Stimulated activated CD8-positive, alpha-beta memory T cell treated with anti-CD3 and anti-CD28 coated beads, Interleukin-4, amount 100 ng/mL, for 24 hours (primary cell): Measurements from ENCODE around the gene SMPX.

ENCODE experiments used
- DNase-seq: peaks from one replicate; pipeline ENCODE4 v3.0.0-alpha.2; 2020; ENCODE audit warnings: low read depth

SMPX gene

DNA sequence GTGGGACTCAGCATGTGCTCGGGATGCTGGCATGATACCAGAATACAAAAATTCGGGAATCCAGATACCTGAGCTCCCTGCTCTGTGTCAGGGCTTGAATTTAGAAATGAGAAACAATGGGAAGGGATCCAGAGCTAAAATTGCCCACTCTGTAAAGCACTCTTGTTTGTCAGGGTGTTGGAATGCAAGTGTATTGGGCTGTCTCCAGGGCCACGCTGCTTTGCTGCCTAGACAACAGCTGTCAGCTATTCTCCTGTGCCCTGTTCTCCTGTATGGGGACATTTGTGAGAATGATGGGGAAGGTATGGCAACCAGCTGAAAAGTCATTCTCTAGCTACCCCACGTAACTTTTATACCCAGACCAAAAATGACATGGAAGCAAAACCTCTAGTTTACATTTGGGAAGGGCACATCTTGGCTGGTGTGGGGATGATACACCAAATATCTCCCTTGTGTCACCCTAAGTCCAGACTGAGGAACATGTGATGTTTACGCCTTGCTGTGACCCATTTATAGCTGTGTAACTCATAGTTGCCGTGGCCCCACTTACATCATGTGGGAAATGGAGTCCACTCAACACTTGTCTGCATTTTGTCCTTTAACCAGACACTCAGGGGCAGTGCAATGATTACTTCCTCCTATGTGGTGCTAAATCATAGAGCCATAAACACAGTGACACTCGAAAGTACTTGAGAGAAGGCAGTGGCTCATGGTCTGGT is 46.6 kb downstream of the SMPX start:
- DNase-seq = no peak

DNA sequence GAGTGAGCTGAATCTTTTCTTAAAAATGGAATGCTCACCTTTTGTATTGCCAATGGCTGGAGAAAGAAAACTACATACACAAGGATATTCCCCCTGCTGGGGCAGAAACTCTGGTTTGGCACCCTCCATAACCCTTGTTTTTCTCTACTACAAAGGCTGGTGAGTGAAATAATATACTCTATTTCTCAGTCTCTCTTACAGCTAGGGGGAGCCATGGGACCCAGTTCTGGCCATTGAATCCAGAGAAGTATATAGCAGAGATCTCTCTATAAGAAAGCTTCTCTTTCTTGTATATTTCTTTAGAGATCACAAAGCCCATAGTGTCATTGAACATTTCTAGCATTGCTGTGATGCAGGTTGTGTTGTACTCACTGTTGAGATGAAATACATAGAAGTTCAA is 49.8 kb downstream of the SMPX start:
- no peak for DNase-seq

GRCh38 chrX:21705225-21705624 is 52.7 kb downstream of the SMPX start:
- DNase-seq = no peak

- no peak for DNase-seq
Measured at GRCh38 chrX:21702725-21703124, 55.2 kb downstream of the SMPX start.

DNA sequence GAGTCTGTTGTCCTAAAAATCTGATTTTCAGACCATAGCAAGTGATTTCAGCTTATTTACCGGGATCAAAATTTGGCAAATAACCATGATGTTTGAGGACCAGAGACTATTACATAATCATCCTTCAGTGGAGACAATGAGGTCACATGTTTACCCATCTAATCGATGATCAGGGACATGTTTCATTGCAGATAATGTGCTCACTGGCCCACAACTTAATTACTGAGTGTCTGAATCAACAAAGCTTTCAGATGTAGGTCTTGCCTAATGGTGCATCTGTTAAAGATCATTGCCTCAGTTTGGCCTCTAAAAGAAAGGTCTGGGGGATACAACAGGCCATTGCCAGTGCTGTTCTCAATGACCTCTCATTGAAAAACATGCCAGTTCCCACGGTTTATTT is 56.9 kb downstream of the SMPX start:
- no peak for DNase-seq

DNA sequence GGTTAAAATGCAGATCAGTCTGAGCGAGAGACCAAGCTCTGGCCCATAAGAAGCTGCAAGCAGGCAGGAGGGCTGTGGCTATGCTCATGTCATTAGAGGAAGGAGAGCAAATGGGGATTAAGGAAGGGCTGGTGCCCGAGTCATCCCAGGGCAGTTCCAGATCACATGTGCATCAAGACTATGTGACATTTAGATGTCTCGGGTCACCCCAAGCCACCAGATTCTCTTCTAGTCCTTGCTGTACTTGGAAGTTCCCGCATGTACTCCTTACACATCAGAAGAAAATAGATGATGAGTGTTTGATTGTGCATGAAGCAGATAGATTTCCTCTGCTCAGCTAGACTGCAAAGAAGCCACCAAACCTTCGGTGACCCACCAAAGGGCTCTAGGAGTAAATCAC is 57.6 kb downstream of the SMPX start:
- no peak for DNase-seq

GRCh38 chrX:21699136-21699535 is 58.8 kb downstream of the SMPX start:
- DNase-seq = no peak

GRCh38 chrX:21698272-21698671 is 59.6 kb downstream of the SMPX start:
- no peak for DNase-seq

GRCh38 chrX:21691512-21692018 is 66.4 kb downstream of the SMPX start:
- no peak for DNase-seq

DNA sequence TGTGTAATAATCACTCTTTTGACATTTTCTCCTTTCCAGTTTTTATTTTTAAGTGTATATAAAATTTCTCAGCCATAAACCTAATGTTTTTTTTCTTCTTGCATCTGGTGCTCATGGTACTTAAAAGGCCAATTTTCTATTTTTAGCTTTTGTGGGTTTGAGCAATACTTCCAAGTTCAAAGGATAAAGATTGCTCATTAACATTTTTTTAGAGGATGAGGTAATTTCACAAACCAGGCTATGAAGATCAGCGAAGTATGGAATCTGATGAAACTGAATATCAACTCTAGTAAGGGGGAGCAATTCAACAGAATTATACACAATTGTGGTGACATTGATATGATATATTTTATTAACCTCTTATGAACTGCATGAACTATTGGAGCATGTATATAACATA is 74.0 kb downstream of the SMPX start:
- no peak for DNase-seq

DNA sequence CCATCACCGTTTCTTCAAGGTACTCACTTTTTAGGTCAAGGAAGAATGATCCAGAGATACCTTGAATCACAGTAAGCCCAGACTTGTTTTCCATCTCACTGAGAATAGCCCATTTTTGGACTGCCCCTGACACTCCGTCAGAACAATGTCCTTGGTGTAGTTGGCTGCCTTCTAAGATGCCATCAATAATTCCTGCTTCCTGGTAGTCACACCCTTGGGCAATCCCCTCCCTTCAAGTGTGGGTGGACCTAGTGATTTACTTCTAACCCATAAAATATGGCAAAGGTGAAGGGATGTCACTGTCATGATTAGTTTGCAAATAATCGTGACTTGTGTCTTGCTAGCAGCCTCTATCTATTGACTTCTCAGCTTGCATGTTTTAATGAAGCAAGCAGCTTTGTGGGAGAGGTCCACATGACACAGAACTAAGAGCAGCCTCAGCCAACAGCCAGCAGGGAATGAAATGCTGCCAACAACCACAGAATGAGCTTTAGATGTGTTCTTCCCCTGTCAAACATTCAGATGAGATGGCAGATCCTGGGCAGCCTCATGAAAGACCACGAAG is 79.8 kb downstream of the SMPX start:
- DNase-seq = no peak

DNA sequence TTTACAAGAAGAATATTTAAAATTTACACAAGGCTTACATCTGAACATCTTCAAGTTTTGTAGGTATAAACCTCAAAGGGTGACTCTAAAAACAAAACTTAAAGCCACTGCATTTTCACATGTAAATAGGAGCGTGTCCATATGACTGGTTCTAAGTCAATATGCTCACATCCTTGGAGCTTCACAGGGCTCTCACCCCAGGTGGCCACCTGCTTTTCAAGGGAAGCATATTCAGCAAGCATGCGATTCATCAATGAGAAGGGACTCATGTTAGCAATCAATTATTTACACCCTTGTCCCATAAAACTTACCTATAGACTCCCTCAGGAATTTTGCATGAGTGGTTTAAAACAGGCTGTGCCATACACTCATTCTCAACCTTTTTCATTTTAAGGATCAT is 82.0 kb downstream of the SMPX start:
- DNase-seq = no peak

- no peak for DNase-seq
Measured at GRCh38 chrX:21674430-21675186, 83.3 kb downstream of the SMPX start.

DNA sequence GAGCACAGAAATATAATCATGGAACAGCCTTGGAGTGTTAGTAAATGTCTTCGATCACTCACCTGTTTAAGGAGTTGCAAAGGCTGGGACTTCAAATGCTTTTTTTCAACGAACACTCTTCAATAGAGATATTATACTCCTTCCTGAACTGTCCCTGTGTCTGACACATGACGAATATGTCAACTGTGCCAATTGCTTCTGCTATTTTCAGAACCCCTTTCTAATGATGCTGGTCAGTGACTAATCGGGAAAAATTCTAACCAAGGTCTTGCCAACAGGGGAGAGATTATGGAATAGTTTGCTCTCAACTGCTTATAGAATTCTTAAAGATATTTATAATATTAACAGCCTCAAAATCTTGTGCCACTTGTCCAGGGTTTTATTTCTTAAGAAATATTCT is 91.2 kb downstream of the SMPX start:
- no peak for DNase-seq

DNA sequence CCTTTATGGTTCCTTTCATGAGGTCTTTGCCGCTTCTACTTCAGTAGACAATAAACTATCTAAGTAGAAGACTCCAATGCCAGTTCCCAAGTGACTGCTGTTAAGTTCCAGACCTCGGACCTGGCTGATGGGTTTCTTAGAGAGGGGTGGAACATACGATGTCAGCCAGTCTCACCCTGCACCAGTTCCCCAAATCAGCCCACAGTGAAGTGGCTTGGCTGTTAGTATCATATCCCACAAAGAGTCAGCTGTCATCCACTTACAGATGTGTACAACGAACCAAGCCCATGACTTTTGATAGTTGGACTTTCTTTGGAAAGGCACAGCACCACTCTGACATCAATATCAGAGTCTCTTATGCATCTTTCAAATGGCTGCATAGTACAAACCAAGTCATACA is 91.7 kb downstream of the SMPX start:
- DNase-seq = no peak

DNA sequence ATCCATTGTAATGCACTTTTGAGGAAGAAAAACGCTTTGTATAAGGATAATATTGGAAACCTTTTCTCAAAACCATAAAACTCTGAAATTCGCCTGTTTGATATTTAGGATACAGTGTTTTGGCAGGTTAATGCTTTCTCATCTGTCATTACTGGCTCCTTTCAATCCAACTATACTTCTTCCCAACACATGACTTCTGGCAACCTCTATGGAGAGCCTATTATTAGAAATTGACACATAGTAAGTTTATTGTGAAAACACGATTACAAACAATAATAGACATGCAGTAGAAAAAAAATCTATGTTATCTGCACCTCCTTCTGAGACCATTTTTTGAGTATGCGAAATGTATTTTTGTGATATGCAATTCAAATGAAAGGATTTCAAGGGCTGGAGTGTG is 95.2 kb downstream of the SMPX start:
- DNase-seq = no peak

DNA sequence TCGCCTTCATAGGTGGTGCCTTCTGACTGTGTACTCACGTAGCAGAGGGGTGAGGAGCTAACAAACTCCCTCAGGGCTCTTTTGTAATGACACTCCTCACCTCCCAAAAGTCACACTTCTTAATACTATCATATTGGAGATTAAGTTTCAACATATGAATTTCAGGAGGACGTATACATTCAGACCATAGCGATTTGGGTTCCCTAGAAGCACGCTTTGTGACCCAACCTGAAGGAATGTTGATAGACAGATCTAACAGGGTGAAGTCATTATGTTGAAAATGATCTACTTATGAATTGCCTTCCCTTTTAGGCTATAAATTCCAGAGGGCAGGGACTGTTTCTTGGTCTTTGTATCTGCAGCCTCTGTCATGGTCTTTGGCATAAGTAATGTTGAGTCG is 96.6 kb downstream of the SMPX start:
- DNase-seq = no peak

DNA sequence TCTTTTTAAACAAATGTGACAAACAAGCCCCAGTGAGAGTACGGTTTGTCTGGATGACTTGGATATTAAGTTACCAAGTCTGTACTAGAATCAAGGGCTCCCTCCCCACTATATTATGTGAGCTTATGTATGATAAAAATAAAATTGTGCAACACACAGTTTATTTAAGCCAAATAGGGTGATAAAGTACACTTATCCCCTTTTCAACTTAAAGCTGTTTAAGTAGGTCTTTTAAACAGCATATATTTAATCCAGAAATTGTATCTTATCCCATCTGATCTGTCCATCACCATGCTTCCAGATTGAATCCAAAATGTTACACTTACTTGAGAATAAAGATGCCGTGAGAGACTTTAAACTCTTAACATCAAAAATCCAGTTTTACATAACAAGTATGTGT is 97.8 kb downstream of the SMPX start:
- no peak for DNase-seq

- no peak for DNase-seq
Measured at GRCh38 chrX:21659320-21659719, 98.6 kb downstream of the SMPX start.

DNA sequence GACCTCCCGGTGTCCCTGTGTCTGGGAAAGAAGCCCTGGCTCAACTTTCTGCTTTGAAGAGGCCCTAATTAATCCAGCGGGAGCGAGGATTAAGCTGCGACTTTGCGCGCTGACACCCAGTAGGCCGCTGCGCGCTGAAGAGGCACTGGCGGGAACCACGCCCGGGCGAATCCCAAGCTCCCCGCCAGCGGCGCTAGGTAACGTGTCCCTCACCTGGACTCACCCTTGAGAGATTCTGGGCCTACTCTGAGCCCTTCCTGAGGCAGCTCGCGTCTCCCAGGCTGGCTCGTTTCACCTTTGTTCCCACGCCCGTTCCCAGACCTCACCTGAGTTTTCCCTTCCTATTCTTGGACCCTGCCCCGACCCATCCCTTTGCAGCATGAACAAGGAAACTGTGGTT is 99.2 kb downstream of the SMPX start:
- no peak for DNase-seq

DNA sequence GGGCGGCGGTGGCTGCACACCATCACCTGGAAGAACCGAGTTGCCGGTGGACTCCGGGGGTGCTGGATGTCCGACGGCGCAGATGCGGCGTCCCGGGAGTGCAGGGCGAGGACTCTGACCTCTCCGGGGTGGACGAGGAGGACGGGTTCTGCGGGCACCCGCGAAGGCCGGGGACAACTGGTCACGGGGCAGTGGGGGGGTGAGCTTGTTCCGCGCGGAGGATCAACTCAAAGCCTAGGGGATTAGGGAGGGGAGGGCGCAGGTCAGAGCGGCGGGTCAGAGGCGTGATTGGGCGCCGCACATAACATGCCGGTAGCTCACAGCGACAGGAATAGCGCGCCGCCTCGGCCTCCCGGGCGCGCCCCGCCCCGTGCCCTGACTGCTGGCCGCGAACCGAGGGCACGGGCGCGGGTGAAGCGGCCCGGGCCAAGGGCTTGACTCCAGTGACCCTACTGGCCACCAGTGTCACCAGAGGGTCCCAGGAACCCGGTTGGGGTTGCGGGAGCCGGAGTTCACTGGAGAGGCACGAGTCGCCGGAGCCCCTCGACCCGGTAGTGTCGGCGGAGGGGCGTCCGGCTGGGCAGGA is 99.7 kb downstream of the SMPX start, which contains the start of gene KLHL34:
TSS of gene KLHL34 (minus strand) at position 179 of the 586 bp plus-strand sequence. CDS start 542 bp downstream, outside the sequence.
- DNase-seq = no peak

DNA sequence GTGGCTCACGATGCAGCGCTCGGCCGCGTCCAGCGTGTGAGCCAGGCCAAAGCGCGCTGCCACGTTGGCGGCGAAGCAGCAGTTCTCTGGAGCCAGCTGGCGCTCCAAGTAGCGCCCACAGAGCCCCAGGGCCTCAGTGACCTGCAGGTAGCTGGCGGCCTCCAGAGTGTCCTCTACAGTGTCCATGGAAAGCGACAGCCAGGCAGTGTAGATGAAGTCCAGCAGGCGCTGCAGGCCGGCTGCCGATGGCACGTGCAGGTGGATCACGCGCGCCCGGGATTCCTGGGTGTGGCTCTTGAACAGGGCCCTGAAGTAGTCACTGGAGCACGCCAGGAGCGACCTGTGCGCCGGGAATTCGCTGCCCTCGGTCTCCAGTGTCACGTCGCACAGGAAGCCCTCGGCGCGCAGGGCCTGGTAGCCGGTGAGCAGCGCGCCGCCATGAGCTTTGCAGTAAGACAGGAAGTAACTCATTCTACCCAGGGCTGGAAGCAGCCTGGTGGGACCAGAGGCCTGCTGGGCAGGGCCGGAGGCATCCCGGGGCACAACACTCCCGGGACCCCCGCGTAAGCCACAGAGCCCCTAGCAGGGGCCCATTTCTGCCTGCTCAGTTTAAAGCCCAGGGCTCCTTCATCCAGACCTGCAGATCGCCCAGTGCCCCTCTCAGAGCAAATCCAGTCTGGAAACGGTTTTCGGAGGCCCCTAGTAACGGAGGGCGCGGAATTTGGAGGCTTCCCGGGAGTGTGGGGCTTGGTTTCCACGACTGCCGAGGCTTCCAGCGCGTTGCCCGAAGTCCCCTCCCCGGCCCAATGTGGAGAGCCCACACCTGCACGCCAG is 100.4 kb downstream of the SMPX start:
- DNase-seq = no peak
